GM23338 (cell line): ENCODE measurements around the gene LOXL1. TPM values are rescaled to one million over a fixed set of nuclear protein-coding genes. Genes with fewer than 3 reads are reported as not detected.

ENCODE experiments used
- ATAC-seq: fragments of 200-7000 bp; cut with Tn5 transposase; 3 replicates; pipeline ENCODE4 v1.9.1; 2020
- DNase-seq: peaks from one replicate; pipeline ENCODE4 v3.0.0-alpha.2; 2015; ENCODE audit warnings: low spot score
- H2AFZ ChIP-seq: fragments of 200-600 bp; sonication (generic); 2 replicates; pipeline ENCODE4 v1.8.0; 2016; ENCODE audit warnings: antibody characterized with exemption, mild to moderate bottlenecking, moderate library complexity
- H3F3A ChIP-seq: fragments of 200-600 bp; sonication (generic); replicated peaks from 2 replicates; pipeline ENCODE4 v1.8.0; 2017; ENCODE audit warnings: antibody characterized with exemption, mixed run types, low read depth
- H3K27ac ChIP-seq: fragments of 200-600 bp; sonication (generic); 2 replicates; pipeline ENCODE4 v1.6.1; 2016; ENCODE audit warnings: low read depth
- H3K27me3 ChIP-seq: fragments of 200-600 bp; sonication (generic); 2 replicates; pipeline ENCODE4 v1.8.0; 2016; ENCODE audit warnings: mild to moderate bottlenecking, mixed run types, moderate library complexity; ENCODE audit not compliant: insufficient read depth
- H3K36me3 ChIP-seq: fragments of 200-600 bp; sonication (generic); 2 replicates; pipeline ENCODE4 v1.8.0; 2016; ENCODE audit warnings: mild to moderate bottlenecking; ENCODE audit not compliant: insufficient read depth
- H3K4me1 ChIP-seq: fragments of 200-600 bp; sonication (generic); 2 replicates; pipeline ENCODE4 v1.8.0; 2016; ENCODE audit warnings: mild to moderate bottlenecking, moderate library complexity; ENCODE audit not compliant: insufficient read depth
- H3K4me2 ChIP-seq: fragments of 200-600 bp; sonication (generic); 2 replicates; pipeline ENCODE4 v1.7.1; 2017; ENCODE audit warnings: mixed run types
- H3K4me3 ChIP-seq: fragments of 200-600 bp; sonication (generic); 2 replicates; pipeline ENCODE4 v1.6.1; 2016; ENCODE audit warnings: mixed run types
- H3K79me2 ChIP-seq: fragments of 200-600 bp; sonication (generic); replicated peaks from 2 replicates; pipeline ENCODE4 v1.8.0; 2017; ENCODE audit warnings: mild to moderate bottlenecking; ENCODE audit not compliant: insufficient read depth
- H3K9me2 ChIP-seq: fragments of 200-600 bp; sonication (generic); 2 replicates; pipeline ENCODE4 v1.8.0; 2017; ENCODE audit not compliant: insufficient read depth
- H4K20me1 ChIP-seq: fragments of 200-600 bp; sonication (generic); replicated peaks from 2 replicates; pipeline ENCODE4 v1.8.0; 2017; ENCODE audit warnings: mild to moderate bottlenecking; ENCODE audit not compliant: insufficient read depth
- H3K27ac Mint-ChIP-seq: 2 replicates; pipeline ENCODE4 v1.8.0; 2020; ENCODE audit warnings: inconsistent platforms, mild to moderate bottlenecking, moderate library complexity, mixed read lengths
- H3K27me3 Mint-ChIP-seq: 3 replicates; pipeline ENCODE4 v1.8.0; 2022; ENCODE audit warnings: low read depth, mild to moderate bottlenecking, moderate library complexity, mixed read lengths, inconsistent platforms; ENCODE audit not compliant: insufficient read depth, poor library complexity
- H3K36me3 Mint-ChIP-seq: 3 replicates; pipeline ENCODE4 v1.8.0; 2021; ENCODE audit warnings: low read depth, mild to moderate bottlenecking, inconsistent platforms, moderate library complexity, mixed read lengths
- H3K4me1 Mint-ChIP-seq: 3 replicates; pipeline ENCODE4 v1.8.0; 2020; ENCODE audit warnings: mild to moderate bottlenecking, inconsistent platforms, mixed read lengths
- H3K4me3 Mint-ChIP-seq: 3 replicates; pipeline ENCODE4 v1.8.0; 2021; ENCODE audit warnings: moderate library complexity, mild to moderate bottlenecking, inconsistent platforms, mixed read lengths
- H3K9me3 Mint-ChIP-seq: 3 replicates; pipeline ENCODE4 v1.8.0; 2020; ENCODE audit warnings: moderate library complexity, mild to moderate bottlenecking, inconsistent platforms, mixed read lengths
- CTCF ChIP-seq, 2 experiments: fragments of 200-600 bp in 1 of 2; sonication (generic) in 1 of 2; conservative IDR thresholded peaks; 2 replicates each; pipeline versions ENCODE4 v1.5.1 to v1.6.1; 2016 to 2017; ENCODE audit warnings: antibody characterized with exemption in 2 of 2, low read depth in 2 of 2, mild to moderate bottlenecking in 2 of 2, moderate library complexity in 1 of 2
- EZH2 ChIP-seq: fragments of 200-600 bp; sonication (generic); IDR thresholded peaks from one replicate; pipeline ENCODE4 v1.8.0; 2017; ENCODE audit warnings: antibody characterized with exemption, mild to moderate bottlenecking, low read depth; ENCODE audit not compliant: unreplicated experiment
- EZH2phosphoT487 ChIP-seq: fragments of 200-600 bp; sonication (generic); IDR thresholded peaks from one replicate; pipeline ENCODE4 v1.8.1; 2018; ENCODE audit warnings: antibody characterized with exemption; ENCODE audit not compliant: unreplicated experiment
- JUNB ChIP-seq: IDR thresholded peaks from one replicate; pipeline ENCODE4 v1.6.1; 2016; ENCODE audit warnings: antibody characterized with exemption; ENCODE audit not compliant: unreplicated experiment
- NANOG ChIP-seq: IDR thresholded peaks from 2 replicates; pipeline ENCODE4 v1.6.1; 2016; ENCODE audit warnings: antibody characterized with exemption, borderline replicate concordance
- POLR2AphosphoS5 ChIP-seq: IDR thresholded peaks from 2 replicates; pipeline ENCODE4 v1.6.1; 2016; ENCODE audit warnings: antibody characterized with exemption, low read depth
- STAT1 ChIP-seq: IDR thresholded peaks from one replicate; pipeline ENCODE4 v1.6.1; 2016; ENCODE audit warnings: antibody characterized with exemption; ENCODE audit not compliant: unreplicated experiment
- ZNF114 ChIP-seq: fragments of 250-450 bp; sonication (Bioruptor Pico); IDR thresholded peaks from 2 replicates; pipeline ENCODE4 v1.5.0; 2020; ENCODE audit warnings: mild to moderate bottlenecking, moderate library complexity
- ZNF331 ChIP-seq: fragments of 250-450 bp; sonication (Bioruptor Pico); IDR thresholded peaks from 2 replicates; pipeline ENCODE4 v1.5.0; 2020; ENCODE audit warnings: low read depth, mild to moderate bottlenecking, moderate library complexity
- polyA plus RNA-seq: library from polyadenylated mRNA; unstranded; fragments of >200 nt; fragmentation: Nextera tagmentation; extraction: Ambion mirVana; gene quantifications from 2 replicates; pipeline ENCODE4 v1.2.1, GENCODE V29; 2016
- total RNA-seq: library from RNA; depleted of rRNA; stranded (reverse); fragments of >200 nt; shearing (Covaris generic); gene quantifications from 2 replicates; pipeline ENCODE4 v1.2.3, GENCODE V29; 2014
- TF ChIP-seq, protein P1 (sequence below): IDR thresholded peaks from 2 replicates; pipeline ENCODE4 v1.6.1; 2016; ENCODE audit warnings: antibody characterized with exemption
- TF ChIP-seq, protein P2 (sequence below): IDR thresholded peaks from one replicate; pipeline ENCODE4 v1.6.1; 2018; ENCODE audit warnings: antibody characterized with exemption; ENCODE audit not compliant: unreplicated experiment
- TF ChIP-seq, protein P3 (sequence below): fragments of 250-450 bp; sonication (Bioruptor Pico); IDR thresholded peaks from 2 replicates; pipeline ENCODE4 v1.5.0; 2020; ENCODE audit warnings: mild to moderate bottlenecking, moderate library complexity

The LOXL1 gene
- total and polyA plus RNA-seq, 2 experiments from 2014 or later: 6.9 to 10.8 TPM

DNA sequence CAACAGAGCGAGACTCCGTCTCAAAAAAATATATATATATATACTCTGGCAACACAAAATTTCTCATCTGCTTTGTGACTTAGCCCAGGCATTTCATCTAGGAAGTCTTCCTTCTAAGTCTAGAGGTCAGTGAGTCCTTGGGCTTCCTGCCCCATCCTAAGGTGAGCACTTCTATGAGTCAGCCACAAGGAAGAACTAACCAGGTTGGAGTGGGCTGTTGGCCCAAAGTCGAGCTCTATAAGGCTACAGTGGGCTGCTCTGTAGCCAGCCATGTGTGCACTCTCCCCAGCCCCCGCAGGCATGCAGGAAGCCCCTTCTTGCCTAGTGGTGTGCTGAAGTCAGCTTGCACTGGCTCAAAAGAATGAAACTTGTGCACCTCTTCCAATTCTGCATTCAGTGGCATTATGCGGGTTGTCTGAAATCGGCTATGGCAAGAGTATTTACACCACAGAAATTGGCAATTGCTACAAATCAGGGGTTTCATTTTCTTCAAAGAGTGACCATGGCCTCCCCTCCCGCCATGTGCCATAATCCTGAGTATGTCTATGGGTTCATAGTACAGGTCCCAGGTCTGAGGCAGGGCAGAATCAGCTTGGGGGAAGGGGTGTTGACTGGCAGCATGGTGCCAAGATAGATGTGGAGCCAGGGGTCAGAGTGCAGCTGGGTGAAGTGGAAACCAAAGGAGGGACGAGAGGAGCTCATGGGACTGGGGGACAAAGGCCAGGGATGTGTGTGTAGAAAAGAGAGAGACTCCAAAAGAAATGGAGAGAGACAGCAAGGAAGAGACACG is 22.0 kb upstream of the LOXL1 start:
- Histone ChIP-seq H3F3A (no peaks in the 10 kb centered on the region), H3K4me3 (no peak overlapping the region), H3K27ac (no peak overlapping the region), H3K27me3 (no peaks in the 10 kb centered on the region), H2AFZ (no peak overlapping the region), H3K4me2 (no peak overlapping the region), H4K20me1 (no peaks in the 10 kb centered on the region; the same call in 1 of the 2 replicates), H3K4me1 (no peaks in the 10 kb centered on the region), H3K36me3 (no peaks in the 10 kb centered on the region), H3K9me2 (no peaks in the 10 kb centered on the region), H3K79me2 (no peaks in the 10 kb centered on the region)
- Mint-ChIP-seq H3K27ac (no peak overlapping the region), H3K36me3 (no peaks in the 10 kb centered on the region), H3K27me3 (peaks cover 9% of the 10 kb centered on the region), H3K9me3 (no peaks in the 10 kb centered on the region), H3K4me3 (no peak overlapping the region), H3K4me1 (peaks cover 3% of the 10 kb centered on the region)
- no peak for DNase-seq
- no peak for ATAC-seq
- TF ChIP-seq ZNF331 (no peak), EZH2 (no peak), STAT1 (no peak), CTCF (conservative IDR thresholded peaks at IDR 0.05; ENCODE audit: low read depth in 2 of 2) (no peak), POLR2AphosphoS5 (no peak), EZH2phosphoT487 (no peak), NANOG (no peak), JUNB (no peak), ZNF114 (CRISPR knock-in tag) (no peak)
- TF ChIP-seq, protein P1, sequence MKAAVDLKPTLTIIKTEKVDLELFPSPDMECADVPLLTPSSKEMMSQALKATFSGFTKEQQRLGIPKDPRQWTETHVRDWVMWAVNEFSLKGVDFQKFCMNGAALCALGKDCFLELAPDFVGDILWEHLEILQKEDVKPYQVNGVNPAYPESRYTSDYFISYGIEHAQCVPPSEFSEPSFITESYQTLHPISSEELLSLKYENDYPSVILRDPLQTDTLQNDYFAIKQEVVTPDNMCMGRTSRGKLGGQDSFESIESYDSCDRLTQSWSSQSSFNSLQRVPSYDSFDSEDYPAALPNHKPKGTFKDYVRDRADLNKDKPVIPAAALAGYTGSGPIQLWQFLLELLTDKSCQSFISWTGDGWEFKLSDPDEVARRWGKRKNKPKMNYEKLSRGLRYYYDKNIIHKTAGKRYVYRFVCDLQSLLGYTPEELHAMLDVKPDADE: no peak
- TF ChIP-seq, protein P2, sequence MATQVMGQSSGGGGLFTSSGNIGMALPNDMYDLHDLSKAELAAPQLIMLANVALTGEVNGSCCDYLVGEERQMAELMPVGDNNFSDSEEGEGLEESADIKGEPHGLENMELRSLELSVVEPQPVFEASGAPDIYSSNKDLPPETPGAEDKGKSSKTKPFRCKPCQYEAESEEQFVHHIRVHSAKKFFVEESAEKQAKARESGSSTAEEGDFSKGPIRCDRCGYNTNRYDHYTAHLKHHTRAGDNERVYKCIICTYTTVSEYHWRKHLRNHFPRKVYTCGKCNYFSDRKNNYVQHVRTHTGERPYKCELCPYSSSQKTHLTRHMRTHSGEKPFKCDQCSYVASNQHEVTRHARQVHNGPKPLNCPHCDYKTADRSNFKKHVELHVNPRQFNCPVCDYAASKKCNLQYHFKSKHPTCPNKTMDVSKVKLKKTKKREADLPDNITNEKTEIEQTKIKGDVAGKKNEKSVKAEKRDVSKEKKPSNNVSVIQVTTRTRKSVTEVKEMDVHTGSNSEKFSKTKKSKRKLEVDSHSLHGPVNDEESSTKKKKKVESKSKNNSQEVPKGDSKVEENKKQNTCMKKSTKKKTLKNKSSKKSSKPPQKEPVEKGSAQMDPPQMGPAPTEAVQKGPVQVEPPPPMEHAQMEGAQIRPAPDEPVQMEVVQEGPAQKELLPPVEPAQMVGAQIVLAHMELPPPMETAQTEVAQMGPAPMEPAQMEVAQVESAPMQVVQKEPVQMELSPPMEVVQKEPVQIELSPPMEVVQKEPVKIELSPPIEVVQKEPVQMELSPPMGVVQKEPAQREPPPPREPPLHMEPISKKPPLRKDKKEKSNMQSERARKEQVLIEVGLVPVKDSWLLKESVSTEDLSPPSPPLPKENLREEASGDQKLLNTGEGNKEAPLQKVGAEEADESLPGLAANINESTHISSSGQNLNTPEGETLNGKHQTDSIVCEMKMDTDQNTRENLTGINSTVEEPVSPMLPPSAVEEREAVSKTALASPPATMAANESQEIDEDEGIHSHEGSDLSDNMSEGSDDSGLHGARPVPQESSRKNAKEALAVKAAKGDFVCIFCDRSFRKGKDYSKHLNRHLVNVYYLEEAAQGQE: no peak
- TF ChIP-seq, protein P3, sequence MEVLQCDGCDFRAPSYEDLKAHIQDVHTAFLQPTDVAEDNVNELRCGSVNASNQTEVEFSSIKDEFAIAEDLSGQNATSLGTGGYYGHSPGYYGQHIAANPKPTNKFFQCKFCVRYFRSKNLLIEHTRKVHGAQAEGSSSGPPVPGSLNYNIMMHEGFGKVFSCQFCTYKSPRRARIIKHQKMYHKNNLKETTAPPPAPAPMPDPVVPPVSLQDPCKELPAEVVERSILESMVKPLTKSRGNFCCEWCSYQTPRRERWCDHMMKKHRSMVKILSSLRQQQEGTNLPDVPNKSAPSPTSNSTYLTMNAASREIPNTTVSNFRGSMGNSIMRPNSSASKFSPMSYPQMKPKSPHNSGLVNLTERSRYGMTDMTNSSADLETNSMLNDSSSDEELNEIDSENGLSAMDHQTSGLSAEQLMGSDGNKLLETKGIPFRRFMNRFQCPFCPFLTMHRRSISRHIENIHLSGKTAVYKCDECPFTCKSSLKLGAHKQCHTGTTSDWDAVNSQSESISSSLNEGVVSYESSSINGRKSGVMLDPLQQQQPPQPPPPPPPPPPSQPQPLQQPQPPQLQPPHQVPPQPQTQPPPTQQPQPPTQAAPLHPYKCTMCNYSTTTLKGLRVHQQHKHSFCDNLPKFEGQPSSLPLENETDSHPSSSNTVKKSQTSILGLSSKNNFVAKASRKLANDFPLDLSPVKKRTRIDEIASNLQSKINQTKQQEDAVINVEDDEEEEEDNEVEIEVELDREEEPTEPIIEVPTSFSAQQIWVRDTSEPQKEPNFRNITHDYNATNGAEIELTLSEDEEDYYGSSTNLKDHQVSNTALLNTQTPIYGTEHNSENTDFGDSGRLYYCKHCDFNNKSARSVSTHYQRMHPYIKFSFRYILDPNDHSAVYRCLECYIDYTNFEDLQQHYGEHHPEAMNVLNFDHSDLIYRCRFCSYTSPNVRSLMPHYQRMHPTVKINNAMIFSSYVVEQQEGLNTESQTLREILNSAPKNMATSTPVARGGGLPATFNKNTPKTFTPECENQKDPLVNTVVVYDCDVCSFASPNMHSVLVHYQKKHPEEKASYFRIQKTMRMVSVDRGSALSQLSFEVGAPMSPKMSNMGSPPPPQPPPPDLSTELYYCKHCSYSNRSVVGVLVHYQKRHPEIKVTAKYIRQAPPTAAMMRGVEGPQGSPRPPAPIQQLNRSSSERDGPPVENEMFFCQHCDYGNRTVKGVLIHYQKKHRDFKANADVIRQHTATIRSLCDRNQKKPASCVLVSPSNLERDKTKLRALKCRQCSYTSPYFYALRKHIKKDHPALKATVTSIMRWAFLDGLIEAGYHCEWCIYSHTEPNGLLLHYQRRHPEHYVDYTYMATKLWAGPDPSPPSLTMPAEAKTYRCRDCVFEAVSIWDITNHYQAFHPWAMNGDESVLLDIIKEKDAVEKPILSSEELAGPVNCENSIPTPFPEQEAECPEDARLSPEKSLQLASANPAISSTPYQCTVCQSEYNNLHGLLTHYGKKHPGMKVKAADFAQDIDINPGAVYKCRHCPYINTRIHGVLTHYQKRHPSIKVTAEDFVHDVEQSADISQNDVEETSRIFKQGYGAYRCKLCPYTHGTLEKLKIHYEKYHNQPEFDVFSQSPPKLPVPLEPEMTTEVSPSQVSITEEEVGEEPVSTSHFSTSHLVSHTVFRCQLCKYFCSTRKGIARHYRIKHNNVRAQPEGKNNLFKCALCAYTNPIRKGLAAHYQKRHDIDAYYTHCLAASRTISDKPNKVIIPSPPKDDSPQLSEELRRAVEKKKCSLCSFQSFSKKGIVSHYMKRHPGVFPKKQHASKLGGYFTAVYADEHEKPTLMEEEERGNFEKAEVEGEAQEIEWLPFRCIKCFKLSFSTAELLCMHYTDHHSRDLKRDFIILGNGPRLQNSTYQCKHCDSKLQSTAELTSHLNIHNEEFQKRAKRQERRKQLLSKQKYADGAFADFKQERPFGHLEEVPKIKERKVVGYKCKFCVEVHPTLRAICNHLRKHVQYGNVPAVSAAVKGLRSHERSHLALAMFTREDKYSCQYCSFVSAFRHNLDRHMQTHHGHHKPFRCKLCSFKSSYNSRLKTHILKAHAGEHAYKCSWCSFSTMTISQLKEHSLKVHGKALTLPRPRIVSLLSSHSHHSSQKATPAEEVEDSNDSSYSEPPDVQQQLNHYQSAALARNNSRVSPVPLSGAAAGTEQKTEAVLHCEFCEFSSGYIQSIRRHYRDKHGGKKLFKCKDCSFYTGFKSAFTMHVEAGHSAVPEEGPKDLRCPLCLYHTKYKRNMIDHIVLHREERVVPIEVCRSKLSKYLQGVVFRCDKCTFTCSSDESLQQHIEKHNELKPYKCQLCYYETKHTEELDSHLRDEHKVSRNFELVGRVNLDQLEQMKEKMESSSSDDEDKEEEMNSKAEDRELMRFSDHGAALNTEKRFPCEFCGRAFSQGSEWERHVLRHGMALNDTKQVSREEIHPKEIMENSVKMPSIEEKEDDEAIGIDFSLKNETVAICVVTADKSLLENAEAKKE (CRISPR knock-in tag): no peak
